Measurements from ENCODE around the gene CDK11A.
"Not testable (repeated sequence)": the region's sequence is repeated elsewhere in the genome, so short reads cannot be mapped to it uniquely, and the experiment has no call there.

DNA sequence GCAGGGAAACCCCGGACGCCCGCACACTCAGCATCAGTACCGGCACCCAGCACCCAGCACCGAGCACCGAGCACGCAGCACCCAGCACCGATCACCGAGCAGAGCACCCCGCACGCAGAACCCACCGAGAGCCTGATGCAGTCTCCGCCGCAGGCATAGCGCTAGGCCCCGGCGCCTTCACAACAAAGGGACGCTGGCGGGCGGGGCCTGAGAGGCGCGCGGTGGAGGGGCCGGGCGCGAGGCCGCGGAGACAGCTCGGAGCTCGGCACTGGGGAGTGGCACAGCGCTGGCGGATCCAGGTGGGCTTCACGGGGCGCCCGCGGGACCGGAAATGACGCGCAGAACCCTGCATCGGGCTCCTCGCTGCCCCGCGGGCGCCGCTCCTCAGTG lies 31.8 kb downstream of the CDK11A start:
- TF ChIP-seq EZH2 (IDR thresholded peaks at IDR 0.05; ENCODE audit: insufficient read depth, poor library complexity, severe bottlenecking); EZH2phosphoT487 (IDR thresholded peaks at IDR 0.05; ENCODE audit: insufficient read depth, low read depth): not testable (repeated sequence)
